Fibroblast of pulmonary artery (primary cell): ENCODE measurements around the gene SECTM1.

Experiments used
- DNase-seq: peaks from one replicate; pipeline ENCODE4 v3.0.0-alpha.2; 2010; ENCODE audit warnings: low read depth
- H3K4me3 ChIP-seq: replicated peaks from 2 replicates; pipeline ENCODE4 v1.5.1; 2011; ENCODE audit warnings: low read depth, mild to moderate bottlenecking, control low read depth, low read length, moderate library complexity
- TF ChIP-seq, protein P1 (sequence below): IDR thresholded peaks from 2 replicates; pipeline ENCODE4 v1.5.1; 2011; ENCODE audit warnings: mild to moderate bottlenecking, control low read depth, low read length, inconsistent platforms; ENCODE audit errors: missing control alignments

Gene SECTM1

DNA sequence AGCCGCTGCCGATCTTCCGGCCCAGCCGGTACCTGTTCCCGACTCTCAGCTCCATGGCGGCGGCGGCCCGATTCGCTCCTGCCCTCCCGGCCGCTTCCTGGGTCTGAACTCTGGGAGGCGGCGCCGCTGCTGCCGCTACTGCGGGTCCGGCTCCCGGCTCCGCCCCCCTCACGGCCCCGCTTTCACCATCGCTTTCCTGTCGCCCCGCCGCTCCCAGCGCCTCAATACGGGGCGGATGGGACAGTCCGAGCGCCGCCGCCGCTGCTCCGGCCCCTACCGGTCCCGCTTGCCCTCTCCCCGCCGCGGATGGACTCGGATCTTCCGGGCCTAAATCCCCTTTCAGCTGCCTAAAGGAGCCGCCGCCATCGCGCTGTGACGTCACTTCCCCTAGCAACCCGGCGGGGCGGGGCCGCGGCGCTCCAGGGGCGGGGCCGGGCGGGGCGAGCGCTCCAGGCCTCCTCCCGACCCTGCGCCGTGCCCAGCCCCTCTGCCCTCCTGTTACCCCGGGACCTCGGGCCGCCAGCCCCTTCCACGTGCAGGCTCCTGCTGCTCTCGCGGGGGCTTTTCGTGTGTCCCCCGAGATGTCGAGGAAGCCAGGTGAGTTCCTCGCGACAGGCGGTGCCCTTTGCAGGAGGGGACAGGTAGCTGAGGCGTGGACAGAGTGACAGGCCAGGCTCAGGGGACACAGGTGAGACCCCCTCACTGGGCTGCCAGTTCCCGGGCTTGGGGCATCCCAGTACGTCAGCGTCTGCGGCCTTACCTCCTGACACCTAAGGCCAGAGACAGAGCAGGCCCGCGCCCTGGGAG, 60.0 kb downstream of the SECTM1 start, which contains the start of gene CSNK1D:
TSS of gene CSNK1D (minus strand) at position 374 of the 807 bp plus-strand sequence. CDS start at position 55, 319 bp downstream.
- TF ChIP-seq, protein P1, sequence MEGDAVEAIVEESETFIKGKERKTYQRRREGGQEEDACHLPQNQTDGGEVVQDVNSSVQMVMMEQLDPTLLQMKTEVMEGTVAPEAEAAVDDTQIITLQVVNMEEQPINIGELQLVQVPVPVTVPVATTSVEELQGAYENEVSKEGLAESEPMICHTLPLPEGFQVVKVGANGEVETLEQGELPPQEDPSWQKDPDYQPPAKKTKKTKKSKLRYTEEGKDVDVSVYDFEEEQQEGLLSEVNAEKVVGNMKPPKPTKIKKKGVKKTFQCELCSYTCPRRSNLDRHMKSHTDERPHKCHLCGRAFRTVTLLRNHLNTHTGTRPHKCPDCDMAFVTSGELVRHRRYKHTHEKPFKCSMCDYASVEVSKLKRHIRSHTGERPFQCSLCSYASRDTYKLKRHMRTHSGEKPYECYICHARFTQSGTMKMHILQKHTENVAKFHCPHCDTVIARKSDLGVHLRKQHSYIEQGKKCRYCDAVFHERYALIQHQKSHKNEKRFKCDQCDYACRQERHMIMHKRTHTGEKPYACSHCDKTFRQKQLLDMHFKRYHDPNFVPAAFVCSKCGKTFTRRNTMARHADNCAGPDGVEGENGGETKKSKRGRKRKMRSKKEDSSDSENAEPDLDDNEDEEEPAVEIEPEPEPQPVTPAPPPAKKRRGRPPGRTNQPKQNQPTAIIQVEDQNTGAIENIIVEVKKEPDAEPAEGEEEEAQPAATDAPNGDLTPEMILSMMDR = no peak
- H3K4me3 ChIP-seq = peak within 1 kb of the TSS; percentile 85
- peak; percentile 83 for DNase-seq

DNA sequence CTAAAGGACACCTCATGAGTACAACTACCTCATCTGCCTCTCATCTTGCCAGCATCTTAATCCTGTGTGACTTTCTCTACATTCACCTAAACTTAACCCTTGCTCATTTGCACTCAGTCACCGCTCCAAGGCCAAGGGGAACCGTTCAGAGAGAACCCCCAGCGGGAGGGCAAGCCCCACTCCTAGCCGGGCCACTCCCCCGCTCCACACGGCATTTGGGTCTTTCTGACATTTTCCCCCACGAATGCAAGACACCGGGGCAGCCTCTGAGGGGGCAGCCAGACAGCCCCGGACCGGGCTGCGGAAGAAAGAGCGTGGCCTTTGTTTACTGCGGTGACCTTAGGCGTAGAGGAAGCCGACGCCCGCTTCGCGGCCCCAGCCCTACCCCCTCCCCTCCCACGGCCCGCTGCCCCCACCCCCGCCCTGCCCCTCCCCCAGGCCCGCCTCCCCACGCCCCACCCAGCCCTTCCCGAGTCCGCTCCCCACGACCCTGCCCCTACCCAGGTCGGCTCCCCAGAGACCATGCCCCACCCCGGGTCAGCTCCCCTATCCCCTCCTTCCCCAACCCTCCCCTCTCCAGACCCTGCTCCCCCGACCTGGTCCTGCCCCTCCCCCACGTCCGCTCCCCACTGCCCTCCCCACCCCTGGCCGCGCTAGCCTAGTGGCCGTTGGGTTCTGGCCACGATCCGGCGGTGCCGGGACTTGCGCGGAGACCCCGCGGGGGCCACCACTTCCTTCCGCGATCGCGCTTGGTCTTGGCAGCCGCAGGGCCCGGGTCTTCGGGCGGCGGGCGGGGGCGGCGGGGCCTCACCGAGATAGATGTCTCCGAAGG, 60.9 kb downstream of the SECTM1 start:
- peak overlapping the region; percentile 85 for H3K4me3 ChIP-seq
- no peak for DNase-seq
- TF ChIP-seq, protein P1 = no peak

DNA sequence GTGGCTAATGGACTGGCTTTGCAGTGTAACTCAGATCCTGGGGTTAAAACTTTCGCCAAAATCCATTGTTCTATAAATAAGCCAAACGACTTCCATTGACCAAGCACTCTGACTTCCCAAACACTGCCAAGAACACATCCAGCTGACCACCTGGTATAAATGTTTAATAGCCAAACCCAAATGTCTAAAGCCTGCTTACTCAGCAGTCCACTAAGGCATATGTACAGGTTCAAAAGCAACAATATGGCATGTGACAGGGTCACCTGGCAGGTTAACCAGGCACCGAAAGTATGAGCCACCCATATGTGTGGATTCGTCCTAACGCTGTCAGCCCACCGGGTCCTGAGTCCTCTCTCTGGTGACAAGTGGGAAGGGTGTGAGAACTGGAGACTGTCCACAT, 62.2 kb downstream of the SECTM1 start:
- H3K4me3 ChIP-seq = peak overlapping the region; percentile 85
- no peak for DNase-seq

More for the DNA sequence above, 62.2 kb downstream of the SECTM1 start:
- TF ChIP-seq, protein P1 = no peak
